CD4-positive, alpha-beta T cell treated with Interferon gamma for 1 hour (primary cell): Measurements from ENCODE around the gene CXCR4.

Experiments
- DNase-seq: peaks from one replicate; pipeline ENCODE4 v3.0.0-alpha.2; 2020

CXCR4 gene

GRCh38 chr2:136131484-136131960 lies 13.6 kb upstream of the CXCR4 start:
- DNase-seq, result peak; percentile 71

- no peak for DNase-seq
These were observed 12.6 kb upstream of the CXCR4 start for GRCh38 chr2:136130511-136130910.

- no peak for DNase-seq
These were observed 12.1 kb upstream of the CXCR4 start for GRCh38 chr2:136130045-136130444.

- peak; percentile 66 for DNase-seq
These were observed 11.7 kb upstream of the CXCR4 start for GRCh38 chr2:136129601-136130000.

- DNase-seq, result no peak
These were observed 11.0 kb upstream of the CXCR4 start for GRCh38 chr2:136128905-136129304.

- no peak for DNase-seq
These were observed 10.4 kb upstream of the CXCR4 start for GRCh38 chr2:136128366-136128765.

GRCh38 chr2:136127356-136127755 lies 9.4 kb upstream of the CXCR4 start:
- DNase-seq, result no peak

- no peak for DNase-seq
These were observed 8.5 kb upstream of the CXCR4 start for GRCh38 chr2:136126421-136126926.

GRCh38 chr2:136126021-136126420 lies 8.1 kb upstream of the CXCR4 start:
- DNase-seq, result no peak

- no peak for DNase-seq
These were observed 7.3 kb upstream of the CXCR4 start for GRCh38 chr2:136125236-136125635.

GRCh38 chr2:136124805-136125204 lies 6.9 kb upstream of the CXCR4 start:
- DNase-seq, result no peak

GRCh38 chr2:136122661-136123060 lies 4.7 kb upstream of the CXCR4 start:
- no peak for DNase-seq

GRCh38 chr2:136121204-136121910 lies 3.4 kb upstream of the CXCR4 start:
- no peak for DNase-seq

- no peak for DNase-seq
These were observed 2.0 kb upstream of the CXCR4 start for GRCh38 chr2:136119717-136120675.

- DNase-seq, result peak; percentile 94
These were observed 1.1 kb upstream of the CXCR4 start for GRCh38 chr2:136118819-136119716.

GRCh38 chr2:136117391-136117841 lies 533 bp downstream of the CXCR4 start:
- no peak for DNase-seq

GRCh38 chr2:136116813-136117390 lies 1.0 kb downstream of the CXCR4 start:
- peak; percentile 82 for DNase-seq

- DNase-seq, result peak; percentile 87
These were observed 1.7 kb downstream of the CXCR4 start for GRCh38 chr2:136116151-136116812.

GRCh38 chr2:136115183-136115761 lies 2.7 kb downstream of the CXCR4 start:
- DNase-seq, result no peak

GRCh38 chr2:136114382-136114781 lies 3.6 kb downstream of the CXCR4 start:
- no peak for DNase-seq
